SK-N-MC (cell line): Measurements from ENCODE around the gene GABPB1.

Experiments used
- DNase-seq: peaks from one replicate; pipeline ENCODE4 v3.0.0-alpha.2; 2011; ENCODE audit warnings: low read depth, low spot score
- H3K27ac ChIP-seq: fragments of 200-600 bp; sonication (generic); 2 replicates; pipeline ENCODE4 v1.5.1; 2016; ENCODE audit warnings: mixed run types
- H3K36me3 ChIP-seq: fragments of 200-600 bp; sonication (generic); 2 replicates; pipeline ENCODE4 v1.6.1; 2017; ENCODE audit warnings: antibody characterized with exemption, low read length, mixed read lengths; ENCODE audit not compliant: insufficient read depth
- H3K4me3 ChIP-seq: fragments of 200-600 bp; sonication (generic); 2 replicates; pipeline ENCODE4 v1.5.1; 2016
- H3K9ac ChIP-seq: fragments of 200-600 bp; sonication (generic); 2 replicates; pipeline ENCODE4 v1.8.0; 2017; ENCODE audit warnings: mixed run types, mixed read lengths; ENCODE audit not compliant: insufficient read length
- H3K9me3 ChIP-seq: fragments of 200-600 bp; sonication (generic); 2 replicates; pipeline ENCODE4 v1.6.1; 2017; ENCODE audit warnings: low read depth, mild to moderate bottlenecking, antibody characterized with exemption, low read length, moderate library complexity, mixed read lengths
- EZH2 ChIP-seq: fragments of 200-600 bp; sonication (generic); IDR thresholded peaks from one replicate; pipeline ENCODE4 v1.6.1; 2017; ENCODE audit warnings: antibody characterized with exemption
- FOXP2 ChIP-seq: optimal IDR thresholded peaks from 2 replicates; pipeline ENCODE3; 2011; ENCODE audit warnings: mild to moderate bottlenecking, moderate library complexity; ENCODE audit not compliant: insufficient read depth; ENCODE audit errors: extremely low read length, control extremely low read depth
- POLR2AphosphoS5 ChIP-seq: IDR thresholded peaks from 2 replicates; pipeline ENCODE4 v1.6.1; 2012; ENCODE audit warnings: mild to moderate bottlenecking, low read depth, low read length, borderline replicate concordance

GABPB1 gene

DNA sequence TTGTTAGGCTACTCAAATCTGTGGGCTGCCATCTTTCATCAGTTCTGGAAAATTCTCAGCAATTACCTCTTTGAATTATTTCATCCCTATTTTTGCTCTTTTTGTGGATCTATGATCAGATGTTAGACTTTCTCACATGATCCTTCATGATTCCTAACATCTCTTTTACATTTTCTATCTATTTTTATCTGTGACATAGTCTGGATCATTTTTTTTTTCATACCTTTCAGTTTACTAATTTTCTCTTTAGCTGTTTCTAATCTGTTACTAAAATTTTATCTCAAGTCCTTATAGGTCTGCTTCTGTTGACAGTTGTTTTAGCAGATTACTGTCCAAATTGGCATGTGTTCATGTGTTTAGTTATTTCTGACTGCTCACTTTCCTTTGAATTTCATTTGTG, 47.2 kb downstream of the GABPB1 start:
- Histone ChIP-seq H3K4me3 (no peak overlapping the region), H3K27ac (no peak overlapping the region), H3K36me3 (peaks cover 23% of the 10 kb centered on the region), H3K9ac (no peak overlapping the region), H3K9me3 (no peaks in the 10 kb centered on the region)
- TF ChIP-seq FOXP2 (no peak), EZH2 (no peak), POLR2AphosphoS5 (no peak)
- no peak for DNase-seq

DNA sequence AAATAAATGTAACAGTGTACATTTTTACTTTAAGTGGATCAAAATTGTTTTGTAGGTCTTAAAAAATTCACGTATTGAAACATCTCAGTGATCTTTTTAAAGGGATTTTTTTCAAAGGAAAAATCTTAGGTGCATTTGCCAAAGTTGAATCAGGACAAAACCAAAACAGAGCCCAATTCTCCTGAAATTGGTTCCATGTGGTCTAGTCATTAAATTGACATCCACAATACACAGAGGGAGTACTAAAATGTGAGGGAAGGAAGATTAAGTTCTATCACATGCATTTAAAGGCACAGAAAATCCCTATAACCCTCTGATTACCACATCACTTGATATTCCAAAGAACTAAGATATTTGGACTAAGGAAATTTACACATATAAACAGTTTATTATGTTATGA, 50.2 kb downstream of the GABPB1 start:
- Histone ChIP-seq H3K9ac (no peak overlapping the region), H3K27ac (no peak overlapping the region), H3K9me3 (no peaks in the 10 kb centered on the region), H3K4me3 (no peak overlapping the region), H3K36me3 (peaks cover 40% of the 10 kb centered on the region)
- no peak for TF ChIP-seq FOXP2
- TF ChIP-seq POLR2AphosphoS5, result no peak
- TF ChIP-seq EZH2, result no peak
- no peak for DNase-seq

DNA sequence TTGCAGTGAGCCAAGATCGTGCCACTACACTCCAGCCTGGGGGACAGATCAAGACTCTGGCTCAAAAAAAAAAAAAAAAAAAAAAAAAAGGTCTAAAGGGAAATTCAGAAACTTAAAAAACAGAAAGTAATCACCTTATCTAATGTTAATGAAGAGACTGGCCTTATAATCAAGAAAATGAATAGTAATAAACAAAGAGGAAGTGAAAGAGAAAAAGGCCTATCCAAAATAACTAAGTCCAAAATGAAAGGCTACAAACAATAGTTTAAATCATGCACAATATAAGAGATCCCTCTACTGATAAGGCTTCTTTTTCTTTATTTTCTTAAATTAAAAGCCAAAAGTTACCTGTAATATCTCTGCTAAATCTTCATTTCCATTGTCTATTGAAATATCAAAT, 52.4 kb downstream of the GABPB1 start:
- no peak for DNase-seq
- H3K9ac ChIP-seq, result no peak overlapping the region
- H3K4me3 ChIP-seq, result no peak overlapping the region
- H3K36me3 ChIP-seq, result peaks cover 39% of the 10 kb centered on the region
- no peaks in the 10 kb centered on the region for H3K9me3 ChIP-seq
- TF ChIP-seq FOXP2 (no peak), POLR2AphosphoS5 (no peak), EZH2 (no peak)
- no peak overlapping the region for H3K27ac ChIP-seq

DNA sequence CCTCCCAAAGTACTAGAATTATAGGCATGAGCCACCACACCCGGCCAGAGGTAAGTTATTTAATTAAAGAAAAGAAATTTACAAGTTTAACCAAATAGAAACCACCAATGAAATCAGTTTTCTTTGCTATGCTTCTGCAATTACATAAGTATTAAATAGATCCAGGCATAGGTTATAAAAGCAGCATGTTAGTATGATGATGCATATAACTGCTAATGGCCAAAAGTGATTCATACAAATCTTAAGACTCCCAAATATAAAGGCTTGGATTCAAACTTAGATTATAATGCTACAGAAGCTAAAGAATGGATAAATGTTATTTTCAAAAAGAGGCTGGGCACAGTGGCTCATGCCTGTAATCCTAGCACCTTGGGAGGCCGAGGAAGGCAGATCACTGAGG, 56.7 kb downstream of the GABPB1 start:
- TF ChIP-seq POLR2AphosphoS5, result no peak
- TF ChIP-seq EZH2, result no peak
- TF ChIP-seq FOXP2, result no peak
- Histone ChIP-seq H3K36me3 (peaks cover 26% of the 10 kb centered on the region), H3K4me3 (no peak overlapping the region), H3K9ac (no peak overlapping the region), H3K27ac (no peak overlapping the region), H3K9me3 (no peaks in the 10 kb centered on the region)
- no peak for DNase-seq

DNA sequence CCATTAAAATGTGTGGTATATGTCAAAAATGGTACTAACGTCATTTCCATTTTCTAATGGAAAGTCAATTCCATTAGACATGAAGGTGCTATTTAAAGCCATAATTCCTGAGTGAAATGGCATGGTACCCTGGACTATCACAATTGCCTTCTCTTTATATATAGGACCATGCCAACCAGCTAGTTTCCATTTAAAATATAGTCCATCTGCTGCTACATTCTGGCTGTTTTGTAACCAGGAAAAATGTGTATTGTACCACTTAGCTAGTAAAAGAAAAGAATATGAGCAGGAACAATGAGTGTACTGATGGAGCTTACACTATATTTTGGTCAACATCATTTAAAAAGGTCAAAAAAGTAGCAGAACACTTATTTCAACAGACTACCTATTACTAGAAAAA, 59.0 kb downstream of the GABPB1 start:
- H3K4me3 ChIP-seq, result no peak overlapping the region
- DNase-seq, result no peak
- peaks cover 17% of the 10 kb centered on the region for H3K36me3 ChIP-seq
- no peak overlapping the region for H3K27ac ChIP-seq
- no peak for TF ChIP-seq POLR2AphosphoS5
- no peak for TF ChIP-seq EZH2
- no peak for TF ChIP-seq FOXP2
- no peak overlapping the region for H3K9ac ChIP-seq
- no peaks in the 10 kb centered on the region for H3K9me3 ChIP-seq

DNA sequence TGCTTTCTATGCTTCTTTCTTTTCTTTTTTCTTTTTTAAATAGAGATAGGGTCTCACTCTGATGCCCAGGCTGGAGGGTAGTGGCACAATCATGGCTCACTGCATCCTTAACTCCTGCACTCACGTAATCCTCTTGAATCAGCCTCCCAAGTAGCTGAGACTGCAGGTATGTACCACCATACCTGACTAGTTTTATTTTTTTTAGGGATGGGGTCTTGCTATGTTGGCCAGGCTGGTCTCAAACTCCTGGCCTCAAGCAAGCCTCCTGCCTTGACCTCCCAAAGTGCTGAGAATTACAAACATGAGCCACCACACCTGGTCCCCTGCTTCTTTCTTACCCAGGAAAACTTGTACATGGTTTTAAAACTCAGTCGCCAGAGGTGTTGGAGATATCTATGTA, 65.2 kb downstream of the GABPB1 start:
- peaks cover 29% of the 10 kb centered on the region; the same call in 1 of the 2 replicates for H3K36me3 ChIP-seq
- H3K4me3 ChIP-seq, result no peak overlapping the region
- H3K27ac ChIP-seq, result no peak overlapping the region
- H3K9me3 ChIP-seq, result no peaks in the 10 kb centered on the region
- TF ChIP-seq POLR2AphosphoS5 (no peak), FOXP2 (no peak), EZH2 (no peak)
- DNase-seq, result no peak
- H3K9ac ChIP-seq, result no peak overlapping the region

DNA sequence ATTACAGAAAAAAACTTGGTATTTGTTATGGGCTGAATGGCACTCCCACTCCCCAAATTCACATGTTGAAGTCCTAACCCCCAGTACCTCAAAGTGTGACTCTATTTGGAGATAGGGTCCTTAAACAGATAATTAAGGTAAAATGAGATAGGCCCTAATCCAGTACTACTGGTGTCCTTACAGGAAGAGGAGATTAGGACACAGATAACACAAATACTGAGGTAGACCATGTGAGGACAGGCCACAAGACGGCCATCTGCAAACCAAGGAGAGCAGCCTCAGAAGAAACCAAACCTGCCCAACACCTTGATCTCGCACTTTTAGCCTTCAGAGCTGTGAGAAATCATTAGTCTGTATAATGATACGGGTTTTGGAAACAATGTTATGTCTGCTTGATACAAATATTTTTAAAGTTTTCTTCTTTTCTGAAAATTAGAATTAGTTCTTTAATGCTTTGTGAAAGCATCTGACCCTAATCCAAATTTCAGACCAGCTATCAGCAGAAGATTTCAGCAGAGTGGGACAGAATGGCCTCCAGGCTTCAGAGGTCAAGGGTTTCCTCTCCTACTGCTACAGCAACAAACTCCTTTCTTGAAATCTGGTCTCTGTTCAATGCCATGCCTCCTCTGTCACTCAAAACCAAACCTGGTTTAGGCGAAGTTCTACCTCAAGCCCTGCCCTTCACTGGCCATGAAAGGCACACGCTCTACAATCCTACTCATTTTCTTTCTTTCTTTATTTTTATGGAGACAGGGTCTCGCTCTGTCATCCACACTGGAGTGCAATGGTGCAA, 67.5 kb downstream of the GABPB1 start:
- TF ChIP-seq EZH2 (no peak), POLR2AphosphoS5 (no peak), FOXP2 (no peak)
- Histone ChIP-seq H3K9ac (no peak overlapping the region), H3K27ac (no peak overlapping the region), H3K4me3 (no peak overlapping the region), H3K36me3 (peaks cover 35% of the 10 kb centered on the region; the same call in 1 of the 2 replicates), H3K9me3 (no peaks in the 10 kb centered on the region)
- no peak for DNase-seq

DNA sequence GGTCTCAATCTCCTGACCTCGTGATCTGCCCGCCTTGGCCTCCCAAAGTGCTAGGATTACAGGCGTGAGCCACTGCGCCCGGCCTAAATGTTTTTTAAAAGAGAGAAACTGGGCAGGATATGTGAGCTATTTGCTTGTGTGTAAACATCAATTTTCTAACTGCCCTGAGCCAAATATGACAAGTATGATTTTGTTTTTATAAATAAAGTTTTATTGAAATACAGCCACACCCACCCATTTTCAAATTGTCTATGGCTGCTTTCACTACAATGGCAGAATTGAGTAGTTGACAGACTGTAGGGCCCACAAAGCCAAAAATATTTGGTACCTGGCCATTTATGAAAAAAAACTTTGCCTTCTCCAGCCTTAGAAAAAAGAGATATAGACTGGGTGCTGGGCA, 73.6 kb downstream of the GABPB1 start:
- Histone ChIP-seq H3K36me3 (peaks cover 17% of the 10 kb centered on the region), H3K27ac (no peak overlapping the region), H3K9me3 (no peaks in the 10 kb centered on the region), H3K9ac (no peak overlapping the region), H3K4me3 (no peak overlapping the region)
- DNase-seq, result no peak
- no peak for TF ChIP-seq POLR2AphosphoS5
- no peak for TF ChIP-seq FOXP2
- TF ChIP-seq EZH2, result no peak
